AG10803 (cell line): ENCODE results near the gene KIRREL1.
A peak's percentile ranks its signal among the peaks of the same experiment; 100 is the strongest.

Source experiments
- DNase-seq: peaks from one replicate; pipeline ENCODE4 v3.0.0; 2010; ENCODE audit warnings: low read depth
- H3K4me3 ChIP-seq: 2 replicates; pipeline ENCODE4 v1.5.1; 2011; ENCODE audit warnings: mild to moderate bottlenecking, low read length, control low read depth
- TF ChIP-seq, protein P1 (sequence below): conservative IDR thresholded peaks from 2 replicates; pipeline ENCODE4 v1.5.1; 2011; ENCODE audit warnings: mild to moderate bottlenecking, low read length, control low read depth, inconsistent platforms

KIRREL1 gene

DNA sequence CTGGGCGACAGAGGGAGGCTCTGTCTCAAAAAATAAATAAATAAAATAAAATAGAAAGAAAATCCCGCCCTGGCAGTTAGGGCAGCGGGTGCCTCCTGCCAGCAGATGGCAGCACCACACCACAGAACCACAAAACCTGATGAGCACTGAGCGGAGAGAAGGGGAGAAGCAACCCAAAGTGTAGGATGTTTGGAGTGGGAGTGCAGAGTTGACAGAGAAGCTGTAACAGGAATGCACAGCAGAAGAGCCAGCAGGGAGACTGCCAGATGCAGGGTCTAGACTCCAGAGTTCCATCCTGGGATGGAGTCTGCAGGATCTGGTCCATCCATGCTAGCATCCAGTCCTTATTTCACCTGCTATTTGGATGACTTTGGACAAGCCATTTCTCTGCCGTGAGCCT is 29.7 kb upstream of the KIRREL1 start:
- TF ChIP-seq, protein P1, sequence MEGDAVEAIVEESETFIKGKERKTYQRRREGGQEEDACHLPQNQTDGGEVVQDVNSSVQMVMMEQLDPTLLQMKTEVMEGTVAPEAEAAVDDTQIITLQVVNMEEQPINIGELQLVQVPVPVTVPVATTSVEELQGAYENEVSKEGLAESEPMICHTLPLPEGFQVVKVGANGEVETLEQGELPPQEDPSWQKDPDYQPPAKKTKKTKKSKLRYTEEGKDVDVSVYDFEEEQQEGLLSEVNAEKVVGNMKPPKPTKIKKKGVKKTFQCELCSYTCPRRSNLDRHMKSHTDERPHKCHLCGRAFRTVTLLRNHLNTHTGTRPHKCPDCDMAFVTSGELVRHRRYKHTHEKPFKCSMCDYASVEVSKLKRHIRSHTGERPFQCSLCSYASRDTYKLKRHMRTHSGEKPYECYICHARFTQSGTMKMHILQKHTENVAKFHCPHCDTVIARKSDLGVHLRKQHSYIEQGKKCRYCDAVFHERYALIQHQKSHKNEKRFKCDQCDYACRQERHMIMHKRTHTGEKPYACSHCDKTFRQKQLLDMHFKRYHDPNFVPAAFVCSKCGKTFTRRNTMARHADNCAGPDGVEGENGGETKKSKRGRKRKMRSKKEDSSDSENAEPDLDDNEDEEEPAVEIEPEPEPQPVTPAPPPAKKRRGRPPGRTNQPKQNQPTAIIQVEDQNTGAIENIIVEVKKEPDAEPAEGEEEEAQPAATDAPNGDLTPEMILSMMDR, result peak; percentile 89
- peak; percentile 54 for DNase-seq
- H3K4me3 ChIP-seq, result no peak overlapping the region

DNA sequence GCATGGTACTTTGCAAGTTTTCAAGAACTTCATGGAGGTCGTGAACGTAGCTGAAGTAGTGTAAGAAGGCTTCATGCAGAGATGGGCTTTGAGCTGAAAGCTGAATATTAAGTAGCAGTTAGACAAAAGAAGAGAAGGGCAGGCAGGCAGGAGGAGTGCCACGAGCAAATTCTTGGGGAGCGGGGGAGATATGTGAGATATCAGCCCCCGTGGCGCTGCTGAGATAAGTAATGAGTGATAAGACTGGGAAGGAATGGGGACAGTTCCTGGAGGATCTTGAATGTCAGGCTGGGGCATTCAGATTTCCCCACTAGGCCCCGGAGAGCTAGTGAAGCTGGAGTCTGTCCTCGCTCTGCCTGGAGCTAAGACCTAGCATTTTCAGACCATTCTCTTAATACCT is 27.9 kb upstream of the KIRREL1 start:
- TF ChIP-seq, protein P1, result no peak
- H3K4me3 ChIP-seq, result no peak overlapping the region
- DNase-seq, result no peak

DNA sequence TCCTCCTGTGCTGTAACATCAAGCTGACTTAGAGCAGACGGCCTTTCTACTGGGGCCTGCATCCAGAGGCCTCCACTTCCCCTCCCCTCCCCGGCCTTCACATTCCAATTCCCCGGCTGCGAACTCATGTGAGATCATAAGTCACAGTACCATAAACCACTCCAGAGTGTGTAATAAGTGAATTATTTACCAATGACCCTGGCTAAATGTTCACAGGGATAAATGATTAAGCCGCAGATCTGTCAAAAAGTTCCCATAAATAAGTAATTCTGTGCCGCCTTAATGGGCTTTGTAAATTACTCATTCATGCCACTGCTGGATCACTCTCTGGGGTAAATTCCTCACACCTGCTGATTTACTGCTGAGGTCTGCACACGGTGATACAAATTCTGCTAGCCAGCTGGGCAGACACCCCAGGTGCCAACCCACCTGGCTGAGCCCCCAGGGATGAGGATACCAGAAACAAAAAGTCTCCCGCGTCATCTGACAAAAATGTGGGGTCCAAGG is 27.4 kb upstream of the KIRREL1 start:
- no peak overlapping the region for H3K4me3 ChIP-seq
- DNase-seq, result peak; percentile 81
- TF ChIP-seq, protein P1, result no peak

DNA sequence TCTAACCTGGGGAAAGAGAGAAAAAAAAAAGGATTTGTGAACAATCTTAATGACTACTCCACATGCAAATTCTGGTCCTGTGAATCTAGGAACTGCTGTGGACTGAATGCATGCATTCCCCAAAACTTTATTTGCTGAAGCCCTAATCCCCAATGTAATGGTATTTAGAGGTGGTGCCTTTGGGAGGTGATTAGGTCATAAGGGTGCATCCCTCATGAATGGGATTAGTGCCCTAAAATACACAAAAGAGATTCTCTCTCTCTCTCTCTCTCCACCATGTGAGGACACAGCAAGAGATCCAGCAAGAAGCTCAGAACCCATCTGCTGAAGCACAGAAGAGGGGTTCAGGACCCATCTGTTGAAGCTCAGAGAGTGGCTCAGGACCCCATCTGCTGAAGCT is 26.2 kb upstream of the KIRREL1 start:
- no peak overlapping the region for H3K4me3 ChIP-seq
- TF ChIP-seq, protein P1, result no peak
- DNase-seq, result no peak

DNA sequence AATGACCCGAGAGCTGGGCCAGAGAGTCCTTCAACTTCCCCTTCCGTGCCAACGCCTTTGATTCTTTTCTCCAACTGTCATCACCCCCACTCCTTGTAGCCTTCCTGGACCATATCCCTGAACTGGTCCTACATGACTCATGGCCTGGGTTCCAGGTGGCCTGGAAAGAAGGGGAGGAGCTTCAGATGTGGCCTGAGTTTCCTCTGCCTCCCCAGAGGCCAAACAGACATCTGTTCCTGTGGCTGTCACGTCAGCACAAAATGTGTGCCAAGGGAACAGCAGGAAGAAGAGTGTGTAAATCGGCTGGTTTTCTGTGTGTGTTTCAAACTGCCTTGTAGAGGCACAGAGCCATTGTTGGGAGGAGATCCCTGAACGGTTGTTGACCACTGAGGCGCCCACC is 24.9 kb upstream of the KIRREL1 start:
- no peak overlapping the region for H3K4me3 ChIP-seq
- DNase-seq, result peak; percentile 82
- TF ChIP-seq, protein P1, result no peak

DNA sequence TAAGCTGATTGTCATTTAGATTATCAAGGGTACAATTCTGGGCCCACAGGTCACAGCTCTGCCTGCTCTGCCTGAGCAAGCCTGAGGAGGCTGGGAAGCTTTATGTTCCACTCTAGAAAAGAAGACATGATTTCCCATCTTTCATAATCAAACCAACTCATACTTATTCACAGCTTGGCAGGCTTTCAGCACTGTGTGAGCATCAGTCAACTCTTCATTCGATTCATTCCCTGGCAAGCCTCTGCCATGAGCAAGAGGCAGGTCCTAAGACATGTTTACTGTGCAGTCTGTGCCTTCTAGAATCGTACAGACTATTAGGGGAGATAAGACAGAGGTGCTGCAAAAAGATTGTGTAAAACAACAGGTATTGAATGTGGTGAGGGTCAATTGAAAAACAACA is 24.5 kb upstream of the KIRREL1 start:
- H3K4me3 ChIP-seq, result no peak overlapping the region
- peak; percentile 93 for DNase-seq
- TF ChIP-seq, protein P1, result no peak

DNA sequence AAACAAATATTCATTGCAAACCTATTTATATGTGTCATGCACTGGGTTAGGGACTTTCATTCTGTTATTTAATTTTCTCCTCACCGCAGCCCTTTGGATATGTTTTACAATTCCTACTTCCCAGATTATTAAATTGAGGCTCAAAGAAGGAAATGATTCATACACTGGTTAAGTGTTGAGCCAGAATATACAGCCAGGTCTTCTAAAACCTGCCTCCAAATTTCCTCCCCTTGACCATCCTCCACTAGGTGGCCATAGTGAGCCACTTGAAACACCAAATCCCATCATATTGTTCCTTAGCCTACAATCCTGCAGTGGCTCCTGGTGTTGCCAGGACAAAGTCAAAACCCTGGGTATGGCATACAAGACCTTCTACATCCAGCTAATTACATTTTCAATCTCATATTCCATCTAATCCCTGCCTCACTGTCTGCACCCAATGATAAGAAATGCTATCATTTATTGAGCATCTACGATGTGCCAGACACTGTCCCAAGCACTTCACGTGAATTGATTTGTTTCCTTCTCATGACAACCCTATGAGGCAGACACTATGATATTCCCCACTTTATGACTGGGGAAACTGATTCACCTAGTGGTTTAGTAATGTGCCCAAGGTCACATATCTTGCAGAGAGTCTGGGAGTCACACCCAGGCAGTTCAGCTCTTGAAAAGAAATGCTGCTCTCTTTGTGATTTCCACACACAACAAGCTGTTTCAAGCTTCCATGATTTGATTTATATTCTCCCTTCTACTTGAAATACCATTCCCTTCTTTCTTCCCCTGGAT is 23.6 kb upstream of the KIRREL1 start:
- no peak overlapping the region for H3K4me3 ChIP-seq
- TF ChIP-seq, protein P1, result peak; percentile 97
- peak; percentile 82 for DNase-seq
